GM21723 (cell line): ENCODE measurements around the gene SLX9.
"Not testable (repeated sequence)": the region's sequence is repeated elsewhere in the genome, so short reads cannot be mapped to it uniquely, and the experiment has no call there.

Experiments
- ATAC-seq: cut with Tn5 transposase; IDR thresholded peaks from one replicate; pipeline ENCODE4 v1.9.1; 2021; ENCODE audit warnings: mild to moderate bottlenecking, moderate library complexity; ENCODE audit not compliant: unreplicated experiment

The SLX9 gene

GRCh38 chr21:45016031-45016405 is 76.2 kb downstream of the SLX9 start:
- no peak for ATAC-seq

GRCh38 chr21:45016406-45017038 is 76.7 kb downstream of the SLX9 start:
- no peak for ATAC-seq

- ATAC-seq: no peak
Observed at GRCh38 chr21:45017039-45017960, 77.5 kb downstream of the SLX9 start.

GRCh38 chr21:45018131-45019075 is 78.6 kb downstream of the SLX9 start:
- no peak for ATAC-seq

- ATAC-seq: no peak
Observed at GRCh38 chr21:45019076-45019886, 79.5 kb downstream of the SLX9 start.

GRCh38 chr21:45019887-45020537 is 80.2 kb downstream of the SLX9 start:
- ATAC-seq: no peak

- no peak for ATAC-seq
Observed at GRCh38 chr21:45020629-45021427, 81.0 kb downstream of the SLX9 start.

- ATAC-seq: no peak
Observed at GRCh38 chr21:45021428-45022347, 81.9 kb downstream of the SLX9 start.

- ATAC-seq: no peak
Observed at GRCh38 chr21:45022348-45022675, 82.5 kb downstream of the SLX9 start.

- no peak for ATAC-seq
Observed at GRCh38 chr21:45022736-45023135, 82.9 kb downstream of the SLX9 start.

GRCh38 chr21:45024516-45024915 is 84.7 kb downstream of the SLX9 start:
- not testable (repeated sequence) for ATAC-seq

- ATAC-seq: no peak
Observed at GRCh38 chr21:45026066-45026745, 86.4 kb downstream of the SLX9 start.
